ENCODE measurements around the gene SLBP.

DNA sequence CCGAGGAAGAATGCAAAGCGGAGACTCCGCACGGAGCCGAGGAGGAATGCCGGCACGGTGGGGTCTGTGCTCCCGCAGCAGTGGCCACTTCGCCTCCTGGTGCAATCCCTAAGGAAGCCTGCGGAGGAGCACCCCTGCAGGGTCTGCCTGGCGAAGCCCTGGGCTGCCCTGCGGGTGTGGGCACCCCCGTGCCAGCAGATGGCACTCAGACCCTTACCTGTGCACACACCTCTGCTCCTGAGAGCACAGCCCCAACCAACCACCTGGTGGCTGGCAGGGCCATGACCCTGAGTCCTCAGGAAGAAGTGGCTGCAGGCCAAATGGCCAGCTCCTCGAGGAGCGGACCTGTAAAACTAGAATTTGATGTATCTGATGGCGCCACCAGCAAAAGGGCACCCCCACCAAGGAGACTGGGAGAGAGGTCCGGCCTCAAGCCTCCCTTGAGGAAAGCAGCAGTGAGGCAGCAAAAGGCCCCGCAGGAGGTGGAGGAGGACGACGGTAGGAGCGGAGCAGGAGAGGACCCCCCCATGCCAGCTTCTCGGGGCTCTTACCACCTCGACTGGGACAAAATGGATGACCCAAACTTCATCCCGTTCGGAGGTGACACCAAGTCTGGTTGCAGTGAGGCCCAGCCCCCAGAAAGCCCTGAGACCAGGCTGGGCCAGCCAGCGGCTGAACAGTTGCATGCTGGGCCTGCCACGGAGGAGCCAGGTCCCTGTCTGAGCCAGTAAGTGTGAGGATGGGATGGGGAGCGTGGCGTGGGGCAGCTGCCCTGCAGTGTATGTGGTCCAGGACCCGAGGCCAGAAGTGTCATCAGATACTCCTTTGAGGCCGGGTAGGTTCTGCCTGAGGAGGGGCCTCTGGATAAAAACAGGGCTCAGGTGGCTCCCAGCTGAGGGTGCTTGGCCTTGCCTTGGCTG, 16.2 kb upstream of the SLBP start:
- TF ChIP-seq, protein P1, sequence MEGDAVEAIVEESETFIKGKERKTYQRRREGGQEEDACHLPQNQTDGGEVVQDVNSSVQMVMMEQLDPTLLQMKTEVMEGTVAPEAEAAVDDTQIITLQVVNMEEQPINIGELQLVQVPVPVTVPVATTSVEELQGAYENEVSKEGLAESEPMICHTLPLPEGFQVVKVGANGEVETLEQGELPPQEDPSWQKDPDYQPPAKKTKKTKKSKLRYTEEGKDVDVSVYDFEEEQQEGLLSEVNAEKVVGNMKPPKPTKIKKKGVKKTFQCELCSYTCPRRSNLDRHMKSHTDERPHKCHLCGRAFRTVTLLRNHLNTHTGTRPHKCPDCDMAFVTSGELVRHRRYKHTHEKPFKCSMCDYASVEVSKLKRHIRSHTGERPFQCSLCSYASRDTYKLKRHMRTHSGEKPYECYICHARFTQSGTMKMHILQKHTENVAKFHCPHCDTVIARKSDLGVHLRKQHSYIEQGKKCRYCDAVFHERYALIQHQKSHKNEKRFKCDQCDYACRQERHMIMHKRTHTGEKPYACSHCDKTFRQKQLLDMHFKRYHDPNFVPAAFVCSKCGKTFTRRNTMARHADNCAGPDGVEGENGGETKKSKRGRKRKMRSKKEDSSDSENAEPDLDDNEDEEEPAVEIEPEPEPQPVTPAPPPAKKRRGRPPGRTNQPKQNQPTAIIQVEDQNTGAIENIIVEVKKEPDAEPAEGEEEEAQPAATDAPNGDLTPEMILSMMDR (conservative IDR thresholded peaks at IDR 0.05): peak; percentile 59; the same call in 1 of the 2 replicates
- no peak for TF ChIP-seq EZH2 (IDR thresholded peaks at IDR 0.05; ENCODE audit: low read depth)

All from PC-9 (cell line).